Measurements from ENCODE around the gene TMEM184B.

The TMEM184B gene

GRCh38 chr22:38266120-38266519 is 6.7 kb downstream of the TMEM184B start:
- H3K4me1 ChIP-seq (ENCODE audit: insufficient read depth, low read length, poor library complexity, severe bottlenecking), result peaks cover 27% of the 10 kb centered on the region
- H3F3A ChIP-seq (ENCODE audit: low read depth), result no peaks in the 10 kb centered on the region
- H3K36me3 ChIP-seq (ENCODE audit: insufficient read depth, low read length), result no peaks in the 10 kb centered on the region
- H2AFZ ChIP-seq (ENCODE audit: low read length), result no peak overlapping the region
- no peaks in the 10 kb centered on the region for H3K9me3 ChIP-seq (ENCODE audit: insufficient read depth, low read depth, low read length)
- TF ChIP-seq EZH2phosphoT487 (IDR thresholded peaks at IDR 0.05; ENCODE audit: borderline replicate concordance) (no peak), CTCF (conservative IDR thresholded peaks at IDR 0.05; ENCODE audit: low read length) (no peak)
- H3K9me2 ChIP-seq (replicated peaks; ENCODE audit: low read depth, low read length), result no peaks in the 10 kb centered on the region
- peaks cover 54% of the 10 kb centered on the region for H3K79me2 ChIP-seq (ENCODE audit: insufficient read depth, low read length)
- H3K9ac ChIP-seq (ENCODE audit: low read depth, low read length, poor library complexity, severe bottlenecking), result peak overlapping the region; percentile 37
- H3K4me2 ChIP-seq (ENCODE audit: low read depth, low read length, poor library complexity, severe bottlenecking), result peak overlapping the region; percentile 58
- no peaks in the 10 kb centered on the region for H4K20me1 ChIP-seq (ENCODE audit: insufficient read depth, low read length, poor library complexity, severe bottlenecking)
- no peaks in the 10 kb centered on the region for H3K27me3 ChIP-seq (ENCODE audit: insufficient read depth, low read length, poor library complexity, severe bottlenecking)
- H3K4me3 ChIP-seq (ENCODE audit: low read length, poor library complexity, severe bottlenecking), result peak overlapping the region; percentile 51

- Histone ChIP-seq H3K36me3 (ENCODE audit: insufficient read depth, low read length) (no peaks in the 10 kb centered on the region), H3K4me1 (ENCODE audit: insufficient read depth, low read length, poor library complexity, severe bottlenecking) (peaks cover 20% of the 10 kb centered on the region), H3K9me2 (replicated peaks; ENCODE audit: low read depth, low read length) (no peaks in the 10 kb centered on the region), H2AFZ (ENCODE audit: low read length) (no peak overlapping the region), H3K27me3 (ENCODE audit: insufficient read depth, low read length, poor library complexity, severe bottlenecking) (no peaks in the 10 kb centered on the region), H3K4me2 (ENCODE audit: low read depth, low read length, poor library complexity, severe bottlenecking) (no peak overlapping the region), H3K79me2 (ENCODE audit: insufficient read depth, low read length) (peaks cover 42% of the 10 kb centered on the region), H4K20me1 (ENCODE audit: insufficient read depth, low read length, poor library complexity, severe bottlenecking) (no peaks in the 10 kb centered on the region), H3F3A (ENCODE audit: low read depth) (no peaks in the 10 kb centered on the region), H3K9me3 (ENCODE audit: insufficient read depth, low read depth, low read length) (no peaks in the 10 kb centered on the region), H3K9ac (ENCODE audit: low read depth, low read length, poor library complexity, severe bottlenecking) (no peak overlapping the region), H3K4me3 (ENCODE audit: low read length, poor library complexity, severe bottlenecking) (no peak overlapping the region)
- TF ChIP-seq CTCF (conservative IDR thresholded peaks at IDR 0.05; ENCODE audit: low read length) (no peak), EZH2phosphoT487 (IDR thresholded peaks at IDR 0.05; ENCODE audit: borderline replicate concordance) (no peak)
Observed at GRCh38 chr22:38264322-38264843, 8.4 kb downstream of the TMEM184B start.

GRCh38 chr22:38262051-38262795 is 10.6 kb downstream of the TMEM184B start:
- Histone ChIP-seq H2AFZ (ENCODE audit: low read length) (no peak overlapping the region), H4K20me1 (ENCODE audit: insufficient read depth, low read length, poor library complexity, severe bottlenecking) (no peaks in the 10 kb centered on the region), H3K4me3 (ENCODE audit: low read length, poor library complexity, severe bottlenecking) (no peak overlapping the region), H3K9me3 (ENCODE audit: insufficient read depth, low read depth, low read length) (no peaks in the 10 kb centered on the region), H3K79me2 (ENCODE audit: insufficient read depth, low read length) (peaks cover 31% of the 10 kb centered on the region), H3K27me3 (ENCODE audit: insufficient read depth, low read length, poor library complexity, severe bottlenecking) (no peaks in the 10 kb centered on the region), H3K9me2 (replicated peaks; ENCODE audit: low read depth, low read length) (no peaks in the 10 kb centered on the region), H3K36me3 (ENCODE audit: insufficient read depth, low read length) (no peaks in the 10 kb centered on the region), H3K4me1 (ENCODE audit: insufficient read depth, low read length, poor library complexity, severe bottlenecking) (peaks cover 13% of the 10 kb centered on the region), H3F3A (ENCODE audit: low read depth) (no peaks in the 10 kb centered on the region), H3K9ac (ENCODE audit: low read depth, low read length, poor library complexity, severe bottlenecking) (no peak overlapping the region), H3K4me2 (ENCODE audit: low read depth, low read length, poor library complexity, severe bottlenecking) (no peak overlapping the region)
- TF ChIP-seq CTCF (conservative IDR thresholded peaks at IDR 0.05; ENCODE audit: low read length) (peak; percentile 83), EZH2phosphoT487 (IDR thresholded peaks at IDR 0.05; ENCODE audit: borderline replicate concordance) (no peak)

All from Loucy (cell line).